HG03460 (cell line): ENCODE data around the gene CFAP73.
"Not testable (repeated sequence)": the region's sequence is repeated elsewhere in the genome, so short reads cannot be mapped to it uniquely, and the experiment has no call there.

Source experiments
- ATAC-seq: cut with Tn5 transposase; IDR thresholded peaks from one replicate; pipeline ENCODE4 v1.9.1; 2021; ENCODE audit not compliant: unreplicated experiment

CFAP73 gene

GRCh38 chr12:113141716-113142115 lies 7.8 kb upstream of the CFAP73 start:
- ATAC-seq, result not testable (repeated sequence)

DNA sequence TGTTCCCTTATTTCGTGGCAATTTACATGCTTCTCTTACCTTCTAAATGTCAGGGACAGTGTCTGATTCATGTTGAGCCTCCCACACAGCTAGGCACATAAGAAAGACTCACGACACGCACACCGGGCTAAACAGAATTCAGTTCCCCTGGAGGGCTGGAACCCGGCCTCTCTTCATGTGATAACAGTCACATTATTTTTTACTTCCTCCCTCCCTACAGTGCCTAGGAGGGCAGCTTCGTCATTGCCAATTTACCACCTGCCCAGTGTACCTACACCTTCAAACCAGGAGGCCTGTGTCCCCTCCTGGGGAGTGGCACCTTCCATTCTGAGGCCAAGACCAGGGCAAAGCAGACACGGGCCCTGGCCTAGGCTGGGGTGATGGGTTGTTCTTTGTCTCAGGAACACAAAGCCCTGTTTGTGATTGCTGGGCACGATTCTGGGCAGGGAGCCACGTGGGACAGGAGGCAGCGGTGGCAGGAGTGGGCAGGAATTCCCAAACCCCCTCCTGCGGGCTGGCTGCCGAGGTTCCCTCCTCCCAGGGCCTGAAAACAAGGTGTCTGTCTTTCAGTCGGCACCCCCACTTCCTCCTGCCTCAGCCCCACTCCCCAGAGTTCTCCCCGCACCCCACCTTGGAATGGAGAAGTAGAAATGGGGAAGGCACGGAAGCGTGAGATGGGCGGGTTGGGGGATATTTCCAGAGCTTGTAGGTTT lies 7.2 kb upstream of the CFAP73 start:
- ATAC-seq, result no peak

DNA sequence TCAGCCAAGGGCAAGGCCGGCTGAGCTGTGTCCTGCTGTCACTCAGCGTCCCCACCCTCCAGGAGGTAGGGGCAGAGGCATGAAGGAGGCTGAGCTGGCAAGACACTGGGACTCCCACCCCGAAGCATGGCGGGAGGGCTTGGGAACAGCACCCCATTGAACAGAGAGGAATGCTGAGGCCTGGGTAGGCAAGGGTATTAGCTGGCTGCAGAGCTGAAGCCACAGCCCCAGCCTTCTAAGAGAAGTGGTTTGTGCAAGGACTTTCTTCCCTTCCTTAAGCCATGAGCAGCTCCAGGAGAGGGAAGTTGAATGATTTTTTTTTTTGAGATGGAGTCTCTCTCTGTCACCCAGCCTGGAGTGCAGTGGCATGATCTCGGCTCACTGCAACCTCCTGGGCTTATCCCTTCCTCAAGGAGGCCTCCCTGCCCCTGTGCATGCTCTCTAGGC lies 6.6 kb upstream of the CFAP73 start:
- no peak for ATAC-seq

DNA sequence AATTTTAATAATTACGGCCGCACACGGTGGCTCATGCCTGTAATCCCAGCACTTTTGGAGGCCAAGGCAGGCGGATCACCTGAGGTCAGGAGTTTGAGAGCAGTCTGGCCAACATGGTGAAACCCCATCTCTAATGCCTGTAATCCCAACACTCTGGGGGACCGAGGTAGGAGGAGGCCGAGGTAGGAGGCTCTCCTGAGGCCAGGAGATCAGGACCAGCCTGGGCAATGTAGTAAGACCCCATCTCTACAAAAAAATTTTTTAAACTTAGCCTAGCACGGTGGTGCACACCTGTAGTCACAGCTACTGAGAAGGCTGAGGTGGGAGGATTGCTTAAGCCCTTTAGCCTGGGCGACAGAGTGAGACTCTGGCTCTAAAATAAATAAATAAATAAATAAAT lies 5.6 kb upstream of the CFAP73 start:
- no peak for ATAC-seq

DNA sequence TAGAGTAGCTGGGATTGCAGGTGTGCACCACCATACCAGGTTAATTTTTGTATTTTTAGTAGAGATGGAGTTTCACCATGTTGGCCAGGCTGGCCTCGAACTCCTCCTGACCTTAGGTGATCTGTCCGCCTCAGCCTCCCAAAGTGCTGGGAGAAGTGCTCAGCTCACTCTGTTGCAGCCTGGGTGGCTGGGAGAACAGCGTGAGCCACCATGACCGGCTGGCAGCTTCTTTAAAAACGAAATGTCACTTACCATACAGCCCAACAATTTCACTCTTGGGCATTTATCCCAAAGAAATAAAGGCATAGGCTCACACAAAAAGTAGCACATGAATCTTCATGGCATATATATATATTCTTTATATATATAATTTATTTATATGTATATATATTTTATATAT lies 4.7 kb upstream of the CFAP73 start:
- ATAC-seq, result no peak

GRCh38 chr12:113145720-113146551 lies 3.6 kb upstream of the CFAP73 start:
- ATAC-seq, result no peak

- no peak for ATAC-seq
Measured at GRCh38 chr12:113146999-113147398, 2.5 kb upstream of the CFAP73 start.

- no peak for ATAC-seq
Measured at GRCh38 chr12:113151655-113152054, 2.1 kb downstream of the CFAP73 start.

DNA sequence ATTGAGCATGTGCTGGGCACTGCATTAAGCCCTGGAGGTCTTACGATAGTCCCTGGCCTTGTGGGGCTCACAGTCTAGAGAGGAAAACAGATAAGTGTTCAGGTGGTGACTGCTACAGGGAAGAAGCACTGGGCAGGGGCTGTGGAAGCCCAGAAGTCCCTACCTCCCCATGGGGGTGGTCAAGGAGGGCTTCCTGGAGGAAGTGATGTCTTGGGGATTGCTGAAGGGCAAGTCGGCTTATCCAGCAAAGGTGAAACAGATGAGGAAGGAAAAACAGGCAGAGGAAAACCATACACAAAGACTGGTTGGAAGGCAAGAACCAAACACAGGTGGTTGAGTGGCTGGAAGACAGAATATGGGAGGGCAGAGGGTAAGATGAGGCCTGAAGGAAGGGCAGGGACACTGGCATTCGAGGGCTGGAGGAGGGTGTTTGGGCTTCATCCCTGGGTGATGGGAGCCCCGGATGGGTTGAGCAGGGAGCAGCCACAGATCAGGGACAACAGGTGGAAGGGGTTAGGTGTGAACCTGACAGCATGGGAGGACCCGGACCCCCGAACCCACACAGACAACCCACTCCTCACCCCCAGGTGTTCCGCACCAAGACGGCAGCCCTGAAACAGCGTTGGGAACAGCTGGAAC lies 2.8 kb downstream of the CFAP73 start:
- ATAC-seq, result no peak

DNA sequence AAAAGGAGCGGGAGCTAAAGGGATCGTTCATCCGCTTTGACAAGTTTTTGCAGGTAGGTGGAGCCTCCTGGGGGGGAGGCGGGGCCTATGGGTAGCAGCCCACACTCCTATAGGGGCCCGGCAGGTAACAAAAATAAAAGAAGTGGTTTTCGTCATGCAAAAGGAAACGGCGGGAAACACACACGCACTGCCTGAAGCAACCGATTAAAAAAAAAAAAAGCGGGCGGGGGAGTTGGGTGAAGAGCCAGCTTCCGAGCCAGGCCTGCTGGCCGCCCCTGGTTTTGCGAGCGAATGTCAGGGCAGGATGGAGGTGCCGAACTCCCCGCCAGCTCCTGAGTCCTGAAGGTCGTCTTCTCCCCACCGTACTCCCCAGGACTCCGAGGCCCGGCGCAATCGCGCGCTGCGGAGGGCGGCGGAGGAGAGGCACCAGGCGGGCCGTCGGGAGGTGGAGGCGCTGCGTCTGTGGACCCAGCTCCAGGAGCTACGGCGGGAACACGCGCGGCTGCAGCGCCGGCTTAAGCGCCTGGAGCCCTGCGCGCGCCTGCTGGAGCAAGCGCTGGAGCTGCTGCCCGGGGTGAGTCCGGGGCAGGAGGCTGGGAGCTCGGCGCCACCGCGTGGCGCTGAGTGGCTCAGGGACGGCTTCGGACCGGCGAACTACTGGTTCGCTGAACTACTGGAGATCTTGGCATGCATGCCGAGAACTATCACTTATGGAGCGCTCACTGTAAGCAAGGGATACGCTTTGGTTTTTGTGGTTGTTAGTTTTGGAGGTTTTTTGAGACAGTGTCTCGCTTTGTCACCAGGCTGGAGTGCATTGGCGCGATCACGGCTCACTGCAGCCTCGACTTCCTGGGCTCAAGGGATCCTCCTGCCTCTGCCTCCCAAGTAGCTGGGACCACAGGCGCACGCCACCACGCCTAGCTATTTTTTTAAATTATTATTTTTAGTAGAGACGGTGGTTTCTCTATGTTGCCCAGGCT lies 3.6 kb downstream of the CFAP73 start:
- peak; percentile 51 for ATAC-seq

DNA sequence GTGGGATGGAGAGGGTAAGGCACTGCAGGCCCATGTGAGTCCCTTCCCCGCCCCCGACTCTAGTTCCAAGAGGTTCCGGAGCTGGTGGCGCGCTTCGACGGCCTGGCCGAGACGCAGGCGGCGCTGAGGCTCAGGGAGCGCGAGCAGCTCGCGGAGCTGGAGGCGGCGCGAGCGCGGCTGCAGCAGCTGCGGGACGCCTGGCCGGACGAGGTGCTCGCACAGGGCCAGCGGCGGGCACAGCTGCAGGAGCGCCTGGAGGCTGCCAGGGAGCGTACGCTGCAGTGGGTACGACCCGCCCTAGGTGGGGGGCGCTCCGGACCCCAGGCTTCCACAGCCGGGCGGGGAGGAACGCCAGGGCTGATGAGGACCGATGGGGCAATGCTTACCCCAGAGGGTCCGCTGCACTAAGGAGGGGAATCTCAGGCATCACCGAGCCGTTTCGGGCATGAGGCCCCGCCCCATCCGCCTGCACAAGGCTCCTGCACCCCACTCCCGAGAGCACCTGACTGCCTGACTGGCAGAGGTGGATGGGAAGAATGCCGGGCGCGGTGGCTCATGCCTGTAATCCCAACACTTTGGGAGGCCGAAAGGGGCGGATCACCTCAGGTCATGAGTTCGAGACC lies 4.9 kb downstream of the CFAP73 start:
- no peak for ATAC-seq

DNA sequence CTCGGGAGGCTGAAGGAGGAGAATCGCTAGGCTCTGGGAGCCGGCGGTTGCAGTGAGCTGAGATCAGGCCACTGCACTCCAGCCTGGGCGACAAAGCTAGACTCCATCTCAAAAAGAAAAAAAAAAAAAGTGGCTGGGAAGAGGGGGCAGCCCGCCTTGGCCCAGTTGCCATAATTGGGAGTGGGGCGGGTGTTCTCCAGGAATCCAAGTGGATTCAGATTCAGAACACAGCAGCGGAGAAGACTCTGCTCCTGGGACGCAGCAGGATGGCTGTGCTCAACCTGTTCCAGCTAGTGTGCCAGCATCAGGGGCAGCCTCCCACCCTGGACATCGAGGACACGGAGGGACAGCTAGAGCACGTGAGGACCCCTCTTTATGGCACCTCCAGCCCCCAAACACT lies 5.5 kb downstream of the CFAP73 start:
- ATAC-seq, result no peak

DNA sequence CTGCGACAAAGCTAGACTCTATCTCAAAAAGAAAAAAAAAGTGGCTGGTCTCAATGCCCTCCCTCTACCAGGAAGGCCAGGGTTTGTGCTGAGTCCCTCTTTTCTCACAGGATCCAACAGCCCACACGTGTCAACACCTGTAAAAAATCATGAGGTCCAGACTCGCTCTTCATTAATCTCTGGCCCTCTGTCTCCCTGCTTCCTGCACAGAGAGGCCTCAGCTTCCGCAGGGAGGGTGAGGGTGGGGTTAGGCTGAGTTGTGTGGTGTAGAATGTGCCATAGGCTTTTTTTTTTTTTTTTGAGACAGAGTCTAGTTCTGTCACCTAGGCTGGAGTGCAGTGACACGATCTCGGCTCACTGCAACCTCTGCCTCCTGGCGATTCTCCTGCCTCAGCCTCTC lies 6.1 kb downstream of the CFAP73 start:
- ATAC-seq, result no peak

DNA sequence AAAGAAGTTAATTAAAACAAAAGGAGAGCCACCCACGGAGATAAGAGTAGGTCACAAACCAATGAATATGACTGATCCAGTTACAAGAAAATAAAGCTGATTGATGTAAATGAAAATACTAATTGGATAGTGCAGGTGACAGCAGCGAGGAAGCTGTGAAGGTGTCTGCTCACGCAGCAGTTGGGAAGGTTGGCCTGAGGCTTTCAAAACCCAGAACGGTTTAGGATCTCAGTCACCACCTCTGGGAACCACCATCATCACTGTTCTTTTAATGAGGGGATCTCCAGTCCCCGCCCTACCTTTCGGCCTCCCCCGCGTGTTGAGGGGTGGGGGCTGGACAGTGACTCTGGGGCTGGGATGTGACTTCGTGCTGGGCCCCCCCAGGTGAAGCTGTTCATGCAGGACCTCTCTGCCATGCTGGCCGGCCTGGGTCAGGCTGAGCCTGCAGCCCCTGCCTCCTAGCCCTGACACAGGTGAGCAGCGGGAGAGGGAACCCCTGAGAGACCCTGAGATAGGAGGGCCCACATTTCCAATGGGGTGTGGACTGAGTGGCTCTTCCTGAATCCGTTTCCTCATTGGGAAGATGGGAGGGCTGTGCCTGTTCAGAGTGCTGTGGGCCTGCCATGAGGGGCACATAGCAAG lies 7.8 kb downstream of the CFAP73 start:
- ATAC-seq, result no peak

GRCh38 chr12:113158439-113159203 lies 9.1 kb downstream of the CFAP73 start:
- ATAC-seq, result no peak

- ATAC-seq, result no peak
Measured at GRCh38 chr12:113159937-113160336, 10.4 kb downstream of the CFAP73 start.

DNA sequence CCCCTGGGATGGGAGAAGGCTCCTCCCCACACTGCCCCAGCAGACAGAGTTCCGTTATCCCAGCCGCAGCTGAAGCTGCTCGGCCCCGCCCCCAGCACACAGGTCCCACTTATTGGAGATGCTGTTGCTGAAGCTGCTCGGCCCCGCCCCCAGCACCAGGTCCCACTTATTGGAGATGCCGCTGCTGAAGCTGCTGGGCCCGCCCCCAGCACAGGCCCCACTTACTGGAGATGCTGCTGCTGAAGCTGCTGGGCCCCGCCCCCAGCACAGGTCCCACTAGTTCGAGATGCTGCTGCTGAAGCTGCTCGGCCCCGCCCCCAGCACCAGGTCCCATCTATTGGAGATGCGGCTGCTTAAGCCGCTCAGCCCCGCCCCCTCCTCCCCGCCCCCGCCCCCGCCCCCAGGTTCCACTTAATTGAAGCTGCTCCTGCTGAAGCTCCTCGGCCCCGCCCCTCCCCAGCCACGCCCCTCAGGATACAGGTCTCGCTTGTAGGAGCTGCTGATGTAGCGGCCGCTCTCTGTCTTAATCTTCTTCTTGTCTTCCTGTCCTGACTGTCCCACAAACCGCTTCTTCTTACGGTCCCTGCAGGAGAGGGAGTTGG lies 12.0 kb downstream of the CFAP73 start:
- no peak for ATAC-seq
